Activated naive CD4-positive, alpha-beta T cell treated with anti-CD3 and anti-CD28 coated beads, Interleukin-2, amount 50 U/mL, for 24 hours (primary cell): Measurements from ENCODE around the gene DNMBP.
"Not testable (repeated sequence)": the region's sequence is repeated elsewhere in the genome, so short reads cannot be mapped to it uniquely, and the experiment has no call there.

Source experiments
- H3K27ac Mint-ChIP-seq: one replicate; pipeline ENCODE4 v1.8.0; 2021; ENCODE audit warnings: mild to moderate bottlenecking, mixed read lengths
- H3K27me3 Mint-ChIP-seq: one replicate; pipeline ENCODE4 v1.8.0; 2021; ENCODE audit warnings: mixed read lengths
- H3K36me3 Mint-ChIP-seq: one replicate; pipeline ENCODE4 v1.8.0; 2021; ENCODE audit warnings: mixed read lengths
- H3K4me1 Mint-ChIP-seq: one replicate; pipeline ENCODE4 v1.8.0; 2021; ENCODE audit warnings: mixed read lengths
- H3K4me3 Mint-ChIP-seq: one replicate; pipeline ENCODE4 v1.8.0; 2021; ENCODE audit warnings: mild to moderate bottlenecking, mixed read lengths
- H3K9me3 Mint-ChIP-seq: one replicate; pipeline ENCODE4 v1.8.0; 2021; ENCODE audit warnings: mixed read lengths

The DNMBP gene

GRCh38 chr10:99881371-99881770, 128.4 kb downstream of the DNMBP start:
- H3K27ac Mint-ChIP-seq, result no peak overlapping the region
- H3K36me3 Mint-ChIP-seq, result peaks cover 32% of the 10 kb centered on the region
- no peak overlapping the region for H3K4me3 Mint-ChIP-seq
- peaks cover 14% of the 10 kb centered on the region for H3K4me1 Mint-ChIP-seq
- H3K27me3 Mint-ChIP-seq, result peaks cover 3% of the 10 kb centered on the region
- no peaks in the 10 kb centered on the region for H3K9me3 Mint-ChIP-seq

DNA sequence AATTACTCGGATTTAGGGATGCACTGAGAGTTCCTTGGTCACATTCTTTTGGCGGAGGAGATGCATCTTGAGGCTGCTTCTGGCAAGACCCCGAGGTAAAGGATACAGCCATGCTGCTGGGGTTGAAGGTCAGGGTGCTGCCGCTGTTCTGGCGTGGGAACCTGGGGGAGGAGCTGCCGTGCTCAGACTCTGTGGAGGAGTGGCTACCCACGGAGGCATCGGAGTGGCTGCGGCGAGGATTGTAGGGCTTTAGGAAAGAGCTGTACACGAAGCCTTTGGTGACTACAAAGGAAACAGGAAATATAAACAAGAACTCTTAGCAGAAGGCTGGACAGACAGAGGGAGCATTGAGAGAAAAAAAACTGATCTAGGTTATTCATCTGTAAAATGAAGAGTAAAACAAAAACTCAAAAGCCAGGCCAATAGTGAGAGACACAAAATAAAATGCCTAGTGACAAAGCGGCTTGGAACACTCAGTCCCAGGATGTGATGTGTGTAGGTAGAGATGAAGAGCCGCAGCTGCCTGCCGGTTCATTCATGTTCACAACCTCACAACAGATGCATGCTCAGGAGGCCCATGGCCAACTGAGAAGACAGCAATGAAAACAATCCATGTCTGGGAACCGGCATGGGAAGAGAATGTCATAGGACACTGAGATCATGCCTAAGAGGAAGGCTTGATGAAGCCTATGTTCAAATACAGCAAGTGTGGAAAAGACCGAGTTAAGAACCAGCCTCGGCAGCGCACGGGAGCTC, 129.5 kb downstream of the DNMBP start:
- Mint-ChIP-seq H3K9me3 (no peaks in the 10 kb centered on the region), H3K36me3 (peaks cover 41% of the 10 kb centered on the region), H3K27ac (no peak overlapping the region), H3K27me3 (peaks cover 13% of the 10 kb centered on the region), H3K4me3 (no peak overlapping the region), H3K4me1 (peaks cover 14% of the 10 kb centered on the region)

- peaks cover 37% of the 10 kb centered on the region for H3K36me3 Mint-ChIP-seq
- no peak overlapping the region for H3K27ac Mint-ChIP-seq
- no peak overlapping the region for H3K4me3 Mint-ChIP-seq
- peaks cover 43% of the 10 kb centered on the region for H3K27me3 Mint-ChIP-seq
- H3K9me3 Mint-ChIP-seq, result no peaks in the 10 kb centered on the region
- H3K4me1 Mint-ChIP-seq, result peaks cover 23% of the 10 kb centered on the region
These were observed 134.3 kb downstream of the DNMBP start for GRCh38 chr10:99875473-99875872.

DNA sequence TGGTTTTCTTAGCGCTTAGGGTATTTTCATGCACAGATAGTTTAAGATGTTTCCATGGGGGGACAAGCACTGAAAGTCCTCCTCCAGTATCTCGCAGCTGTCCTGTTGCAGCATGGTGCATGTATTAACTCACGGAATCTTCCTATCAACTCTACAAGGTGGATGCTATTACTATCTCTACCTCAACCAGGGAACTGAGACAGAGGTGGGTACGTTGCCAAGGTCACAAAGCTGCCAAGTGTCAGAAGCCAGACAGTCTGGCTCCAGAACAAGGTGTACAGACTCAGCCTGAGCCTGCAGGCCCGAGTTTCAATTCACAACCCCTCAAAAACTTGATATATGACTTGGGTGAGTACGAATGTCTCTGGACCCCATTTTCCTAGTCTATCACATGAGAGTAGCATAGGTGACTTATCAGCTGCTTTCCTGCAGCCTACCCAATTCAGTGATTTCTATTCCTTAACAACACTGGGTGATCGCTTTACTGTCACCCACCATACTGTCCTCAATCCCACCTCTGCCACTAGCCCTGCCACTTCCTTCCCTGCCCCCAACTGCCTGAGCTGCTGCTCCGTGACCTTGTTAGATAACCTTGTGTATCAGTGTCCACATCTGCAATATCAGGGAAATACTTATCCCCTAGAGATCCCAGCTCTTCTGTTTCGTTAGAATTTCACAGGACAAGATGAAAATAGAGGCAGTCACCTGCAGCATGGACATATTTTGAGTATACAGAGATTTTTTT, 135.2 kb downstream of the DNMBP start:
- Mint-ChIP-seq H3K4me1 (peaks cover 28% of the 10 kb centered on the region), H3K27ac (no peak overlapping the region), H3K9me3 (no peaks in the 10 kb centered on the region), H3K4me3 (no peak overlapping the region), H3K27me3 (peaks cover 53% of the 10 kb centered on the region), H3K36me3 (peaks cover 30% of the 10 kb centered on the region)

DNA sequence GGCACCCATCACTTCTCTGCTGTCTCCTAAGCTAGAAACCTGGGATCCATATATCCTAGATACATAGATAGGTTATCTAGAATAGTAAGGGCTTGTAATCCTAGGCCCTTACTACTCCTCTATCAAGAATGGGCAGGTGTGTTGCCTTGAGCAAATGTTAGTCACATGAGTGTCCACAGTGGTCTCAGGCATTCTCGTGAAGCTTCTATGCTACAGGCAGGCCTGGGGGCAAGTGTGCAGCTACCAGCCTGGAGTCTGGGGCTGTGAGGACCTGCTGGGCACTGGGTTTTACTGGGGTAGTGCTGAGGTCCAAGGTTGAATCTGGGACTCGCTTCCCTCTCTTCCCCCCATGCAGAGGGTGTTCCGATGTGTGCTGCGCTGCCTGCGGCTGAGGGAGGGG, 135.9 kb downstream of the DNMBP start:
- Mint-ChIP-seq H3K4me3 (no peak overlapping the region), H3K27me3 (peaks cover 53% of the 10 kb centered on the region), H3K9me3 (no peaks in the 10 kb centered on the region), H3K4me1 (peaks cover 28% of the 10 kb centered on the region), H3K27ac (no peak overlapping the region), H3K36me3 (peaks cover 27% of the 10 kb centered on the region)

DNA sequence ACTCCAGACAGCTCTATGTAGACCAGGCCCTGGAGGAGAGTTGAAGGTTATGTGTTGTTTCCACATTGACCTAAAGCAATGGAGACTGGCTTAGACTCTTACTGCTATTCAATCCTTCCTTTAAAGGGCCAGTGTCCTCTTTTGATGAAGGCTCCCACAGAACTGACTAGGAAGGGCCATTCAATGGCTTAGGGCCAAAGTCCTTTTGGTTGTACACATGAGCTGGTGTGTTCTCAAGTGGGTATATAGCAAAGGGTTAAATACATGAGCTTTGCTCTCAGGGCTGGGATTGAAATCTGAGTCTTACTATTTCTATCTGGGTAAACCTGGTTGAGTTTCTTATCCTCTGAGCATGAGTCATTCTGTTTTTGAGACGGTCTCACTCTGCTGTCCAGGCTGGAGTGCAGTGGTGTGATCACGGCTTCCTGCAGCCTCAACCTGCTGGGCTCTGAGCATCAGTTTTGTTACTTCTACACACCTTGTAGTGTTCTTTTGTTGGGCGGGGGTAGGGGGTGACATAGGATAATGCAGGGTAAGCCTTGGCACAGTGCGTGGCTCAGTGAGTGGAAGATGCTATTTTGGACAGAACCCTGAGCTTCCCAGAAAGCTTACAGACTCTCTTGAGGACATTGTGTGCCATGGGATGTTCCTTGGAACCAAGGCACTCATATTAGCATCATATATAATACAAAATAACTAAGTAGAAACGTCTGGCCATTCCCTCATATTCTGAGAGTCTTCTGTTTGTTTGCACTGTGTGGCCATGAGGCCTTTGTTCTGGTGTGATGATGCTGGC, 137.2 kb downstream of the DNMBP start:
- Mint-ChIP-seq H3K36me3 (peaks cover 19% of the 10 kb centered on the region), H3K4me3 (no peak overlapping the region), H3K27me3 (peaks cover 61% of the 10 kb centered on the region), H3K9me3 (no peaks in the 10 kb centered on the region), H3K27ac (no peak overlapping the region), H3K4me1 (peaks cover 21% of the 10 kb centered on the region)

- Mint-ChIP-seq H3K36me3 (peaks cover 3% of the 10 kb centered on the region), H3K27ac (peak overlapping the region; percentile 69), H3K4me1 (peaks cover 21% of the 10 kb centered on the region), H3K9me3 (peaks cover 9% of the 10 kb centered on the region), H3K4me3 (peak overlapping the region; percentile 59), H3K27me3 (peaks cover 69% of the 10 kb centered on the region)
These were observed 139.5 kb downstream of the DNMBP start for GRCh38 chr10:99870123-99870730.

DNA sequence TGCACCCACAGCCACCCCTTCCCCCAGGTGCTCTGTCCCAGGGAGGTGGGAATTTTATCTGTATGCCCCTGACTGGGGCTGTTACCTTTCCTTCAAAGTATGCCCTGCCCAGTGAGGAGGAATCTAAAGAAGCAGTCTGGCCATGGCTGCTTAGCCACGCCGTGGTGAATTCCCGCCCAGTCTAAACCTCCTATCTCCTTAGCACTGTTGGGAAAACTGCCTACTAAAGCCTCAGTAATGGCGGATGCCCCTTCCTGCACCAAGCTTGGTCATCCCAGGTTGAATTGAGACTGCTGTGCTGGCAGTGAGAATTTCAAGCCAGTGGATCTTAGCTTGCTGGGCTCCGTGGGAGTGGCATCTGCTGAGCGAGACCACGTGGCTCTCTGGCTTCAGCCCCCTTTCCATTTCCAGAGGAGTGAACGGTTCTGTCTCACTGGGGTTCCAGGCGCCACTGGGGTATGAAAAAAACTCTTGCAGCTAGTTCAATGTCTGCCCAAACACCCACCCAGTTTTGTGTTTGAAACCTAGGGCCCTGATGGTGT, 140.1 kb downstream of the DNMBP start:
- peaks cover 21% of the 10 kb centered on the region for H3K4me1 Mint-ChIP-seq
- no peak overlapping the region for H3K27ac Mint-ChIP-seq
- H3K4me3 Mint-ChIP-seq, result no peak overlapping the region
- H3K9me3 Mint-ChIP-seq, result peaks cover 9% of the 10 kb centered on the region
- peaks cover 70% of the 10 kb centered on the region for H3K27me3 Mint-ChIP-seq
- H3K36me3 Mint-ChIP-seq, result peaks cover 3% of the 10 kb centered on the region

DNA sequence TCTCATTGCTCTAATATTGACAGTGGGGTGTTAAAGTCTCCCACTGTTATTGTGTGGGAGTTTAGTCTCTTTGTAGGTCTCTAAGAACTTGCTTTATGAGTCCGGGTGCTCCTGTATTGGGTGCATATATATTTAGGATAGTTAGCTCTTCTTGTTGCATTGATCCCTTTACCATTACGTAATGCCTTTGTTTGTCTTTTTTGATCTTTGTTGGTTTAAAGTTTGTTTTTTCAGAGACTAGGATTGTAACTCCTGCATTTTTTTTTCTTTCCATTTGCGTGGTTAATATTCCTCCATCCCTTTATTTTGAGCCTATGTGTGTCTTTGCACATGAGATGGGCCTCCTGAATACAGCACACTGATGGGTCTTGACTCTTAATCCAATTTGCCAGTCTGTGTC, 142.5 kb downstream of the DNMBP start:
- peaks cover 57% of the 10 kb centered on the region for H3K27me3 Mint-ChIP-seq
- peaks cover 21% of the 10 kb centered on the region for H3K4me1 Mint-ChIP-seq
- not testable (repeated sequence) for H3K4me3 Mint-ChIP-seq, H3K27ac Mint-ChIP-seq, H3K9me3 Mint-ChIP-seq, H3K36me3 Mint-ChIP-seq

DNA sequence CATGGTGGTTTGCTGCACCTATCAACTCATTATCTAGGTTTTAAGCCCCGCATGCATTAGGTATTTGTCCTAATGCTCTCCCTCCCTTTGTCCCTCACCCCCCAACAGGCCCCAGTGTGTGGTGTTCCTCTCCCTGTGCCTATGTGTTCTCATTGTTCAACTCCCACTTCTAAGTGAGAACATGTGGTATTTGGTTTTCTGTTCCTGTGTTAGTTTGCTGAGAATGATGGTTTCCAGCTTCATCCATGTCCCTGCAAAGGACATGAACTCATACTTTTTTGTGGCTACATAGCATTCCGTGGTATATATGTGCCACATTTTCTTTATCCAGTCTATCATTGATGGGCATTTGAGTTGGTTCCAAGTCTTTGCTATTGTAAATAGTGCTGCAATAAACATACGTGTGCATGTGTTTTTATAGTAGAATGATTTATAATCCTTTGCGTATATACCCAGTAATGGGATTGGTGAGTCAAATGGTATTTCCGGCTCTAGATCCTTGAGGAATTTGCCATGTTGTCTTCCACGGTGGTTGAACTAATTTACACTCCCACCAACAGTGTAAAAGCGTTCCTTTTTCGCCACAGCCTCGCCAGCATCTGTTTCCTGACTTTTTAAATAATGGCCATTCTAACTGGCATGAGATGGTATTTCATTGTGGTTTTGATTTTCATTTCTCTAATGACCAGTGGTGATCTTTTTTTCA, 146.1 kb downstream of the DNMBP start:
- not testable (repeated sequence) for H3K36me3 Mint-ChIP-seq, H3K27ac Mint-ChIP-seq, H3K4me1 Mint-ChIP-seq, H3K9me3 Mint-ChIP-seq, H3K4me3 Mint-ChIP-seq
- peaks cover 39% of the 10 kb centered on the region for H3K27me3 Mint-ChIP-seq

GRCh38 chr10:99860466-99860865, 149.3 kb downstream of the DNMBP start:
- no peaks in the 10 kb centered on the region for H3K4me1 Mint-ChIP-seq
- no peaks in the 10 kb centered on the region for H3K36me3 Mint-ChIP-seq
- H3K9me3 Mint-ChIP-seq, result no peaks in the 10 kb centered on the region
- H3K4me3 Mint-ChIP-seq, result no peak overlapping the region
- peaks cover 15% of the 10 kb centered on the region for H3K27me3 Mint-ChIP-seq
- H3K27ac Mint-ChIP-seq, result no peak overlapping the region

DNA sequence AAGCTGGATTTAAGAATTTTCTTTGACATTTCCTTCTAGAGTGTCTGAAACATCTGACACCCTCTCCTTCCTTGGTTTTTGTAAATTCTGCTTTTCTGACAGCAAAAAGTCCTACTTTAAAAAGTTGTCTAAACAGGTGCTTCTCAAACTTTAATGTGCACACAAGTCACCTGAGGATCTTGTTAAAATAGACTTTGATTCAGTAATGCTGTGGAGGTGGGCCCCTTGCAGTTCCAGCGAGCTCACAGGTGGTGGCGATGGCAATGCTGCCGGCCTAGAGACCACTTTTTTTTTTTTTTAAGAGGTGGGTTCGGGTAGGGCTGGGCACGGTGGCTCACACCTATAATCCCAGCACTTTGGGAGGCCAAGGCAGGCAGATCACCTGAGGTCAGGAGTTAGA, 150.2 kb downstream of the DNMBP start:
- peaks cover 10% of the 10 kb centered on the region for H3K27me3 Mint-ChIP-seq
- H3K4me3 Mint-ChIP-seq, result no peak overlapping the region
- H3K36me3 Mint-ChIP-seq, result peaks cover 1% of the 10 kb centered on the region
- no peaks in the 10 kb centered on the region for H3K4me1 Mint-ChIP-seq
- H3K9me3 Mint-ChIP-seq, result no peaks in the 10 kb centered on the region
- H3K27ac Mint-ChIP-seq, result no peak overlapping the region

DNA sequence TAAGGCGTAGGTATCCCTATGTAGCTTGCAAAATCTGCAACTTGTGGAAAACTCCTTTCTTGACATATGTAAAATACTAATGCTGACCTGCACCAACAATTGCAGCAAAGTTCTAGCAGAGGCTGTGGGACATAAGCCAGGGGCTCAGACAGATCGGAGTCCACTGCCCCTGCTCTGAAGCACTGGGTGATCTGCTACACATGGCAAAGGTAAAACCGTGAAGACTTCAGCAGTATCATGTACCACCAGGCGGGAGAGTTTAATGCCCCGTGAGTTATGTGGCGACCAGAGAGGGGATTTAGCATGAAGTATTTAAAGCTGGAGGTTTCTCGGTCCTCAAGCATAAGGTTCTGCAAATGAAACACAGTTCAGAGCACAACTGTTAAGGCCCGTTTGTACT, 150.9 kb downstream of the DNMBP start:
- H3K4me3 Mint-ChIP-seq, result no peak overlapping the region
- peaks cover 6% of the 10 kb centered on the region for H3K27me3 Mint-ChIP-seq
- H3K4me1 Mint-ChIP-seq, result no peaks in the 10 kb centered on the region
- H3K36me3 Mint-ChIP-seq, result peaks cover 1% of the 10 kb centered on the region
- H3K9me3 Mint-ChIP-seq, result no peaks in the 10 kb centered on the region
- no peak overlapping the region for H3K27ac Mint-ChIP-seq

GRCh38 chr10:99855479-99856071, 154.2 kb downstream of the DNMBP start:
- no peak overlapping the region for H3K4me3 Mint-ChIP-seq
- no peak overlapping the region for H3K27ac Mint-ChIP-seq
- peaks cover 11% of the 10 kb centered on the region for H3K36me3 Mint-ChIP-seq
- H3K9me3 Mint-ChIP-seq, result no peaks in the 10 kb centered on the region
- peaks cover 2% of the 10 kb centered on the region for H3K27me3 Mint-ChIP-seq
- no peaks in the 10 kb centered on the region for H3K4me1 Mint-ChIP-seq
